GM12874 (cell line): Measurements from ENCODE around the gene CD180.

ENCODE experiments used
- TF ChIP-seq, protein P1 (sequence below): IDR thresholded peaks from 2 replicates; pipeline ENCODE4 v1.5.1; 2011; ENCODE audit warnings: low read depth, mild to moderate bottlenecking, control low read depth, low read length, moderate library complexity; ENCODE audit not compliant: insufficient read depth

The CD180 gene

DNA sequence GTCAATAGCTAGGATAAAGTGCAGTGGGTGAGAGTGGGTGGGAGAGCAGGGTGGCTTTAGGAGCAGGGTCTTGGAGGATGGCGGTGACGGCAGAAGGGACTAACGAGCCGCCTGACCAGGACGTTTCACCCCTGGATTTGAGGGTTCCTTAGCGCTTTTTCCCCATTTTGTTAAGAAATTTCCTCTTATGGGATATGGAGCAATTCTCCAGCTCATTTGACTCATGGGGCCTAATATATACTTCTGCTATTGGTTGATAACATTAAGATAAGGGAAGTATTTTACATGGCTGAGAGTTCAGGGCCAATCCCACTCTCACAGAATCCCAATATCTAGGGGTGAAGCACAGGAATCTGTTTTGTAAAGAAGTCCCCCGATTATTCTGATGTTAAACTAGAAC is 17.6 kb downstream of the CD180 start:
- TF ChIP-seq, protein P1, sequence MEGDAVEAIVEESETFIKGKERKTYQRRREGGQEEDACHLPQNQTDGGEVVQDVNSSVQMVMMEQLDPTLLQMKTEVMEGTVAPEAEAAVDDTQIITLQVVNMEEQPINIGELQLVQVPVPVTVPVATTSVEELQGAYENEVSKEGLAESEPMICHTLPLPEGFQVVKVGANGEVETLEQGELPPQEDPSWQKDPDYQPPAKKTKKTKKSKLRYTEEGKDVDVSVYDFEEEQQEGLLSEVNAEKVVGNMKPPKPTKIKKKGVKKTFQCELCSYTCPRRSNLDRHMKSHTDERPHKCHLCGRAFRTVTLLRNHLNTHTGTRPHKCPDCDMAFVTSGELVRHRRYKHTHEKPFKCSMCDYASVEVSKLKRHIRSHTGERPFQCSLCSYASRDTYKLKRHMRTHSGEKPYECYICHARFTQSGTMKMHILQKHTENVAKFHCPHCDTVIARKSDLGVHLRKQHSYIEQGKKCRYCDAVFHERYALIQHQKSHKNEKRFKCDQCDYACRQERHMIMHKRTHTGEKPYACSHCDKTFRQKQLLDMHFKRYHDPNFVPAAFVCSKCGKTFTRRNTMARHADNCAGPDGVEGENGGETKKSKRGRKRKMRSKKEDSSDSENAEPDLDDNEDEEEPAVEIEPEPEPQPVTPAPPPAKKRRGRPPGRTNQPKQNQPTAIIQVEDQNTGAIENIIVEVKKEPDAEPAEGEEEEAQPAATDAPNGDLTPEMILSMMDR = no peak

DNA sequence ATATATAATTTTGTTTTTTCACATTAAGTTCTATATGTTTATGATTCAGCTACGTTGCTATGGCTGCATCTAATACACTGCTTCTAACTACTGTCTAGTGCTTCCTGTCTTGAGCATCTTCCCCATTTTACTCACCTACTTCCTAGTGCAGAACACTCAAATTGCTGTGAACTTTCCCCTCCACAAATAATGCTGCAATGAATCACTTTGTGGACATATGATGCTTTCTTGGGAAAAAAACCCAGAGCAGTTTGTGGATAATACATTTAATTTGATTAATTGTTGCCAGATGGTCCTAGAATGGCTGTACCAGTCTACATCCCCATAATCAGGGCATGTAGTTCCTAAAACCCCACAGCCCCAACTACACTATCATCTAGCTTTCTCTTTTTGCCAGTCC is 18.5 kb downstream of the CD180 start:
- TF ChIP-seq, protein P1 = no peak

DNA sequence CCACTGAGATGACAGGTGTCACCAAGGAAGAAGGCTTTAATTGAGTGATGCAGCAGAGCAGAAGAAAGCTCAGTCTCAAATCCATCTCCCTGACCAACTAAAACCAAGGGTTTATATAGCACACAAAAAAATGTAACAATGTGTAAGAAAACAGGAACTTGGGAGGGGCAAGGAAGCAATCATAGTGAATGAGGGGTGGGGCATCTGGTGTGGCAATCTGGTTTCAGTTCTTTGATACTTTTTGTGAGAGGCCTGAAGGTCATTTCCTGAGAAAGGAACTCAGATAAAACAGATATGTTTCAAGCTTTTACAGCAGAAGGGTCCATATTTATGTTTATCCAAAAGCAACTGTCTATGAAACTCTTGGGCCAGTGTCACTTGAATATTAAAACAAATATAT is 19.7 kb downstream of the CD180 start:
- TF ChIP-seq, protein P1 = no peak

DNA sequence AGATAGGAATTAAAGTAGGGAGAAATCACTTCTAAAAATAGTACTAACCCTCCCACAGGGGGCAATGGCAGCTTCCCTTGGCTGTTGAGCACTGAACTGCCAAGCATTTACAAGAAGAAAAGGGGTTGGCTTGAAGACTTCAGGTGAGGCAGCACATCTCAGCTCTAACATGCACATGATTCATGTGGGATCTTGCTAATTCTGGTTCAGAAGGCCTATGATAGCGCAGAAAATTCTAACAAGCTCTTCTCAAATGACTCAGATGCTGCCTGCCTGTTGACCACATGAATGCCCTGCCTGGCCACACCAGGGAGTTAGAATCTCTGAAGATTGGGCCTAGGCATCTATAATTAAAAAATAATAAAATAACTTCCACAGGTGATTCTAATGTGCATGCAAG is 22.6 kb downstream of the CD180 start:
- TF ChIP-seq, protein P1 = no peak

DNA sequence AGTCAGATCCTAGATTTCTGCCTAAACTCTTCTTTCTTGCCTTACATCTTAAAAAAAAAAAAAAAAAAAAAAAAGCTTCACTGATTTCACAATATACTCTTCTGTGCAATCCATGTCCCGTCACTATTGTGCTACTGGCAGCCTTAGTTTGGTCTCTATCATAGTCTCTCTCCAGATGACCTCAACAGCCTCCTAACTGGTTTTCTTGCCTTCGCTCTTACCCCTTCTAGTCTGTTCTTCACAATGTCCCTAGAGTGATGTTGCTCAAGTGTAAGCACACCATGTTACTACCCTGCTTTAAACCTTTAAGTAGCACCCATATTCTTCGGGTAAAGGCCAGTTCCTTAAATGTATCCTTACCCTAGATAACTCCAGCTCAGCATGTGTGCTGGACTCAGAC is 25.8 kb downstream of the CD180 start:
- TF ChIP-seq, protein P1 = no peak

DNA sequence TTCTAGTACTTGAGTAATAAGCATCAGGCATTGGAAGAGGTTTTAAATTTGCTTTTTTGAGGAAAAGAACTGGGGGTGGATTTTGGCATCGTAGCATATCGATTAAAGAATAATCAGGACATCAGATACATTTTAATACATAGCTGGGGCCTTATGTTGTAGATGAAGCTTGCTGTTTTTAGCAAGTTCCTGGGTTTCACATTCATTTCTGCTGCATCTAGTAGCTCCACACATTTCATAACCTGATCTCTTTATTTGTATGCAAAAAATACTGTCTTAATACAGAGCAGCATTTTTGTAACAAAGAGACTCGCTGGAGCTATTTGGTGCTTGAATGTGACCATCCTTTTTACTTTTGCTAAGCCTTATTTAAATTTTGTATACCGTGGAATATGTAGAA is 28.5 kb downstream of the CD180 start:
- TF ChIP-seq, protein P1 = no peak

DNA sequence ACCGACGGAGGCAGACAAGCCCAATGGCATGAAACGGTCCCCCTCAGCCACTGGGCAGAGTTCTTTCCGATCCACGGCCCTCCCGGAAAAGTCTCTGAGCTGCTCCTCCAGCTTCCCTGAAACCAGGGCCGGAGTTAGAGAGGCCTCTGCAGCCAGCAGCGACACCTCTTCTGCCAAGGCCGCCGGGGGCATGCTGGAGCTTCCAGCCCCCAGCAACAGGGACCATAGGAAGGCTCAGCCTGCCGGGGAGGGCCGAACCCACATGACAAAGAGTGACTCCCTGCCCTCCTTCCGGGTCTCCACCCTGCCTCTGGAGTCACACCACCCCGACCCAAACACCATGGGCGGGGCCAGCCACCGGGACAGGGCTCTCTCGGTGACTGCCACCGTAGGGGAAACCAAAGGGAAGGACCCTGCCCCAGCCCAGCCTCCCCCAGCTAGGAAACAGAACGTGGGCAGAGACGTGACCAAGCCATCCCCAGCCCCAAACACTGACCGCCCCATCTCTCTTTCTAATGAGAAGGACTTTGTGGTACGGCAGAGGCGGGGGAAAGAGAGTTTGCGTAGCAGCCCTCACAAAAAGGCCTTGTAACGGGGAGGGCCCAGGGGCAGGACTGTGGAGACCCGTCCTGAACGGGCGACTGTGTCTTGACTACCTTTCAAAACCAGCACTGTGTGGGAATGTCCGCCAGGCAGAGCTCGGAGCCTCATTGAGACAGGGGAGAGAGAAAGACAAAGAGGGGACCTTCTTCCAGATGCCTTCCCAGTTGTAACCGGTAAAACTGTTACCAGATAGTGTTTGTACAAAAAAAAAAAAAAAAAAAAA is 29.9 kb downstream of the CD180 start:
- TF ChIP-seq, protein P1 = no peak
